MM.1S (cell line): ENCODE measurements around the gene TMEFF1.

Source experiments
- CTCF ChIP-seq: fragments of 300-600 bp; sonication (generic); IDR thresholded peaks from 2 replicates; pipeline ENCODE4 v1.5.1; 2016; ENCODE audit warnings: antibody characterized with exemption, low read length, mixed read lengths
- EZH2 ChIP-seq: fragments of 300-600 bp; sonication (generic); optimal IDR thresholded peaks from 2 replicates; pipeline ENCODE3; 2017; ENCODE audit warnings: low read depth, mild to moderate bottlenecking, antibody characterized with exemption, low read length, mixed read lengths

DNA sequence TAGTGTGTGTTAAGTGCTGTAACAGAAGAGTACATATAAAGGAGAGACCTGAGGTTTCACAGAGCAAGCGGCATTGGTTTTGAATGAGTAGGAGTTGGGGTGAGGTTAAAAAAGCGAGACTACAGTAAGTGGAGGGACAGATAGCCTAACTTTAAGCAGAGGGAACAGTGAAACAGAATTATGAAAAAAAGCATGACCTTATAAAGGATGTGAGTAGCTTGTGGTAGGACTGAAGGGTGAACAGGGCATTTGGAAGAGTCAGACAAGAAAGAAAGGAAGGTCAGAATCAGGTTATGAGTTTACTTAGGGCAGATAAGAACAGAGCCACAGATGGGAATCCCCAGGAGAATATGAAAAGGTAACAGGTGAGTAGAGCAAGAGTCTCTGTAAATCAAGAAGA is 23.5 kb upstream of the TMEFF1 start:
- no peak for TF ChIP-seq CTCF
- TF ChIP-seq EZH2, result no peak
